ENCODE results near the gene LNX1. TPM values are rescaled to one million over a fixed set of nuclear protein-coding genes. Genes with fewer than 3 reads are reported as not detected.

The LNX1 gene
- total RNA-seq, 1 donor = 3.5 TPM

DNA sequence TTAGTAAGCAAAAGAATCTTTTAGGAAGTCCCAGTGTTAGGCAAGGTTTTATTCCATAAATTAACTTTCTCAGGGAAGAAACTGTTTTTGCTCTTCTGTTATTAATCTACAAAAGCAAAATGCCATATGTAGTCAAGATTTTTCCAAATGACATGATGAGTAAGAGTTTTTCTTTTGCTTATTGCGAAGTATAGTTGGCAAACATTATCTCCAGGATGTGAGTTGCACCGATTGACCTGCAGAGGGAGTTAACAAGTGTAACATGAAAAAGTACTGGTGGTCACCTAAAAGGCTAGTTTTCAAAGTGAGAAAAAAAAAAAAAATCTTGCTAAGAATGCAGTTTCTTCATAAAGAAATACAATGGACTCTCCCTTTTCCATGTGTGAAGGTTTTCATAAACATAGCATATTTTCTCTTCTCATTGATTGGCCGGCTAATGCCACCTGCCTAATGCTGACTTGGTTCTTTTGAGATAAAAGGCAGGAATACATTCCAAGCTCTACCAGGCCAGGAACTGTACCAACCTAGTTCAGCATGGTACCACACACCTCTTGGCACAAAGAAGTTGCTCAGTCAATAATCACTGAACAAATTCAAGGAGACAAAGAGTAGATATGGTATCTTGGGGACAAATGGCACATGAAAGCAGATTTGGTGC lies 100.2 kb downstream of the LNX1 start:
- TF ChIP-seq, protein P1, sequence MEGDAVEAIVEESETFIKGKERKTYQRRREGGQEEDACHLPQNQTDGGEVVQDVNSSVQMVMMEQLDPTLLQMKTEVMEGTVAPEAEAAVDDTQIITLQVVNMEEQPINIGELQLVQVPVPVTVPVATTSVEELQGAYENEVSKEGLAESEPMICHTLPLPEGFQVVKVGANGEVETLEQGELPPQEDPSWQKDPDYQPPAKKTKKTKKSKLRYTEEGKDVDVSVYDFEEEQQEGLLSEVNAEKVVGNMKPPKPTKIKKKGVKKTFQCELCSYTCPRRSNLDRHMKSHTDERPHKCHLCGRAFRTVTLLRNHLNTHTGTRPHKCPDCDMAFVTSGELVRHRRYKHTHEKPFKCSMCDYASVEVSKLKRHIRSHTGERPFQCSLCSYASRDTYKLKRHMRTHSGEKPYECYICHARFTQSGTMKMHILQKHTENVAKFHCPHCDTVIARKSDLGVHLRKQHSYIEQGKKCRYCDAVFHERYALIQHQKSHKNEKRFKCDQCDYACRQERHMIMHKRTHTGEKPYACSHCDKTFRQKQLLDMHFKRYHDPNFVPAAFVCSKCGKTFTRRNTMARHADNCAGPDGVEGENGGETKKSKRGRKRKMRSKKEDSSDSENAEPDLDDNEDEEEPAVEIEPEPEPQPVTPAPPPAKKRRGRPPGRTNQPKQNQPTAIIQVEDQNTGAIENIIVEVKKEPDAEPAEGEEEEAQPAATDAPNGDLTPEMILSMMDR (IDR thresholded peaks at IDR 0.05; ENCODE audit: insufficient read depth, low read length) = peak; percentile 76
- H3K4me3 ChIP-seq (ENCODE audit: low read depth, low read length) = no peak overlapping the region
- DNase-seq (ENCODE audit: low read depth) = peak; percentile 98

DNA sequence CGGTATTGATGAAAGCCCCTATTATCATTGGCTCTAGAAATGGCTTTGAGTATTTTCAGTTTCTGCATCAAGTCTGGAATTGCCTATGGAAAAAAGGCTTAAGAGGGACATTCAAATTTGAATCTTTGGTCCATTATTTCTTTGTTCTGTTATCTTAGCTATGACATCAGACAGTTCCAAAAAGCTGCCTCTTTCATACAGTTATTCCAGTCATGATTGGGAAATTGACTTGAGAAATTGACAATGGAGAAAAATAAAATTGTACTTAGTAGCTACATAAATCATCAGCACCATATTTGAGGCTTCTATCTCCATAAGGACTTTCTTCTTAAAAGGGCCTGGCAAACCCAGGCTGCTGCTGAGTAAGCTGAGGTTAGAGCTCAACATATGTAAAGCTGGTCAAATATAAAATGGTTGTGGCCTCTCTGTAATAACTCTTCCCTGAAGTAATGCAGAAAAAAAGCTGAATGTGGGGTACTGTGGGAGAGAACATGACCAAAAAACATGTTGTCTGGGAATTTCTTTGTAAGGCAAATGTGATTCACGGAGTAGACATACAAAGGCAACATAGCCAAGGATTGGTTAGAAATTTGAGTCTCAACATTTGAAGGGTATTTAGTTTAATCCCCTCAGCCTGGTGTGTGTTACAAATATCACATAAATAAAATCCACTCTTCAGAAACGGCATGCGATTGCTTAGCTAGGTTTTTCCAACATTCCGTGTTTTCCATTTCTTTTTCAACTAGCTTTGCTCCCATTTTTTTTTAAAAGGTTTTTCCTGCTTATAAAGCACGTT lies 100.9 kb downstream of the LNX1 start:
- no peak overlapping the region for H3K4me3 ChIP-seq (ENCODE audit: low read depth, low read length)
- TF ChIP-seq, protein P1 (IDR thresholded peaks at IDR 0.05; ENCODE audit: insufficient read depth, low read length) = no peak
- peak; percentile 61 for DNase-seq (ENCODE audit: low read depth)

DNA sequence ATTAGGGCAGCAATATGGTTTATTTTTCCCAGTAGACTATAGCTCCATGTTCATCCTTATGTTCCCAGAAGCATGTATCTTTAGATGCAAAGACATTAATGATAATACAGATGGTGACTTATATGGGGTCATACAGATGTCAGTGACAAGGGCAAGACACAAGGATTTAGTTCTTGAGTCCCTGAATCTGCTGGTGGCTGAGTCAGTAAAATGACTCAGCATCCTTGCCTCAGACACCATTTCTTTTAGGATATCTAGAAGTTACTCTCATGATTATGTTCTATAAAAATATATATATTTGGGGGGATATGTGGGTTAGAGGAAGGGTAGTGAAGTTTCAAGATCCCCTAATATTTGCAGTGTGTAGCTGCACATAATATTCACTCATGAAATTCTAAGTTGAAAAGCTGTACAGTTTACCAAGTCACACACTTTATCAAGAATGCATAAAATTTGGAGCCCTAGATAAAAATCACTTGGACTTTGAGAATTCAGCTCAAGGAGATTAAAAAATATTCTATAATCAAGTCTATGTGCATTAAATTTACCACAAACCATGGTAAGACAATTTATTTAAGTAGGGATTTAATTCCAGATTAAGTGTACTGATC lies 101.9 kb downstream of the LNX1 start:
- TF ChIP-seq, protein P1 (IDR thresholded peaks at IDR 0.05; ENCODE audit: insufficient read depth, low read length) = no peak
- no peak overlapping the region for H3K4me3 ChIP-seq (ENCODE audit: low read depth, low read length)
- DNase-seq (ENCODE audit: low read depth) = peak; percentile 56

DNA sequence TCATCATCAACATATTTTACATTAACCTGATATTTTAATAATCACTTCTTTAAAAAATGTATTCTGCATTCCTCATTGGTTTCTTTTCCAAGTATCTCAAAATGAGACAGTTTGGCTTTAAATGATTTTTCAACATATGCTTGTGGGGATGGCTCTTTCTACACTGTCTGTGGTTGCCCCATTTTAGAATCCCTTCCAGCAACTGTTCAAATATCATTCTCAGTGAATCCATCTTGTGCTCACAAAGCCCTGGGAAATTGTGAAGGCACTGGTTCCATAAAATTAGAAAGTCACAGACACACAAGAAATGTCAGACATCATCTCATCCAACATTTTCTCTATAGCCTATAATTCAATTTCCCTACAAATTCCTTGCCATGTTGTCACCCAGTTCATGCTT lies 103.5 kb downstream of the LNX1 start:
- TF ChIP-seq, protein P1 (IDR thresholded peaks at IDR 0.05; ENCODE audit: insufficient read depth, low read length) = no peak
- no peak overlapping the region for H3K4me3 ChIP-seq (ENCODE audit: low read depth, low read length)
- no peak for DNase-seq (ENCODE audit: low read depth)

DNA sequence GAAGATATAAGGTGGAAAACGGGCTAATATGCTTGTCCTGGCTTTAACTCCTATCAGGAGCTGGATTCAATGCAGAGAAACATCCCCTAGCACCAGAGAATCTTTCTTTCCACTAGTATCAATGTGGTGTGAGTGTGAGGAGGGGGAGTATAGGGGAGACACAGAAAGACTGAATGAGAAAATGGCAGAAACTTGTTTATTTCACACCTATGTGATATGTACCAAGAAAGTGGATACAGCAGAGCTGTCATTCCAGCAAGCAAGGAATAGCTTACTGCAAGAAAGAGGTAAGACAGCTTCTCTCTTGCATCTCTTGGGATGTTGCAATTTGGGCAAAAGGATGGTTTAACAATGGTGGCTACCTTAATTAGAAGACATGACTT lies 105.6 kb downstream of the LNX1 start:
- TF ChIP-seq, protein P1 (IDR thresholded peaks at IDR 0.05; ENCODE audit: insufficient read depth, low read length) = no peak

DNA sequence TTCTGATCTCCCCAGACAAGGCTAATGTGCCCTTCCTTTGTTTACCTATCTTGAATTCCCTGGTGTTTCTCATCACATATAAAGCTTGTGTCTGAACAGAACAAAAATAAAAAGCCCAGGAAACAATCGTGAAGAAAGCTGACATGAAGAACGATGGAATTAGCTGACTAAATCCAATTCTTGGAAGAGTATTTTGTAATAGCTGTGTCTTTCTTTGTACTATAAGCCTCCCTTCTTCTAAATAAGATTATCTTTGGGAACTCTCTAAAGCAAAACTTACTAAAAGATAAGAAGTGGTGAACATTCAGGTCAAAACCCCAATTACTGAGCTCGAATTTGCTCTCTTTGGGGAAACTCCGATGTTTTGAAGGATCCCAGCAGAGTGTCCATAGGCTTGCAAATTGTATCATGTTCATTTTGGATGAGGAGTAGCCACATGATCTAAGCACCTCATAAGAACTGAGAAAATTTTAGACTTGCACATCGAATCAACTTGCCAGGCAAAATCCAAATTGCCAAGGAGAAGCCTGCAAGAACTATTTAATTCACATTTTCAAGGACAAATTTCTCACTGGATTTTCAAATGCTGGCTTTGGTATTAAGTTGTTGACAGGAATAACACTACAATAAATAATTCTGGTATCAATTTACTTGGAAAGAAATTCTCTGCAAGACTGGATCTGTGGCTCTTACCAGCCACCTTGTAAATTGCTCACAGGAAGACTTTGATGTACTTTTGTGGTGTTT lies 106.2 kb downstream of the LNX1 start:
- H3K4me3 ChIP-seq (ENCODE audit: low read depth, low read length) = no peak overlapping the region
- TF ChIP-seq, protein P1 (IDR thresholded peaks at IDR 0.05; ENCODE audit: insufficient read depth, low read length) = no peak
- DNase-seq (ENCODE audit: low read depth) = peak; percentile 81

More for the DNA sequence above, 105.6 kb downstream of the LNX1 start:
- DNase-seq (ENCODE audit: low read depth) = no peak
- H3K4me3 ChIP-seq (ENCODE audit: low read depth, low read length) = no peak overlapping the region

All from fibroblast of the aortic adventitia (primary cell).